Ectodermal cell (in vitro differentiated cells): Measurements from ENCODE around the gene UBR7. TPM values are rescaled to one million over a fixed set of nuclear protein-coding genes. Genes with fewer than 3 reads are reported as not detected.
"Not testable (repeated sequence)": the region's sequence is repeated elsewhere in the genome, so short reads cannot be mapped to it uniquely, and the experiment has no call there.

ENCODE experiments used
- H3K27ac ChIP-seq: 2 replicates; pipeline ENCODE4 v1.7.0; 2013; ENCODE audit warnings: mild to moderate bottlenecking, low read depth, low read length; ENCODE audit not compliant: insufficient read depth, poor library complexity, severe bottlenecking
- H3K27me3 ChIP-seq: 2 replicates; pipeline ENCODE4 v1.7.0; 2013; ENCODE audit warnings: mild to moderate bottlenecking, low read length; ENCODE audit not compliant: insufficient read depth, control insufficient read depth, poor library complexity, severe bottlenecking
- H3K36me3 ChIP-seq: one replicate; pipeline ENCODE4 v1.7.0; 2013; ENCODE audit warnings: low read length; ENCODE audit not compliant: control insufficient read depth, insufficient read depth
- H3K4me1 ChIP-seq: one replicate; pipeline ENCODE4 v1.7.0; 2013; ENCODE audit warnings: low read length; ENCODE audit not compliant: control insufficient read depth, insufficient read depth
- H3K4me3 ChIP-seq: 2 replicates; pipeline ENCODE4 v1.7.0; 2013; ENCODE audit warnings: low read depth, low read length, control low read depth; ENCODE audit not compliant: insufficient read depth
- H3K9me3 ChIP-seq: 2 replicates; pipeline ENCODE4 v1.7.0; 2013; ENCODE audit warnings: mild to moderate bottlenecking, low read length, moderate library complexity; ENCODE audit not compliant: control insufficient read depth
- WGBS, 2 experiments: methylation state at CpG; one replicate each; pipeline ENCODE4 v1.1.7; 2013; ENCODE audit warnings: missing lambda C conversion rate in 2 of 2; 5-methylcytosine and 5-hydroxymethylcytosine counted together
- polyA plus RNA-seq, 4 experiments: library from polyadenylated mRNA; stranded (reverse); fragments of 50-300 nt; gene quantifications; one replicate each; pipeline ENCODE4 v1.2.3, GENCODE V29; 2013

Gene UBR7
- 44.6 TPM for polyA plus RNA-seq (2013, experiment 1 of 4)
- 47.8 TPM for polyA plus RNA-seq (2013, experiment 2 of 4)
- polyA plus RNA-seq (2013, experiment 3 of 4): 31.7 TPM
- 34.0 TPM for polyA plus RNA-seq (2013, experiment 4 of 4)

DNA sequence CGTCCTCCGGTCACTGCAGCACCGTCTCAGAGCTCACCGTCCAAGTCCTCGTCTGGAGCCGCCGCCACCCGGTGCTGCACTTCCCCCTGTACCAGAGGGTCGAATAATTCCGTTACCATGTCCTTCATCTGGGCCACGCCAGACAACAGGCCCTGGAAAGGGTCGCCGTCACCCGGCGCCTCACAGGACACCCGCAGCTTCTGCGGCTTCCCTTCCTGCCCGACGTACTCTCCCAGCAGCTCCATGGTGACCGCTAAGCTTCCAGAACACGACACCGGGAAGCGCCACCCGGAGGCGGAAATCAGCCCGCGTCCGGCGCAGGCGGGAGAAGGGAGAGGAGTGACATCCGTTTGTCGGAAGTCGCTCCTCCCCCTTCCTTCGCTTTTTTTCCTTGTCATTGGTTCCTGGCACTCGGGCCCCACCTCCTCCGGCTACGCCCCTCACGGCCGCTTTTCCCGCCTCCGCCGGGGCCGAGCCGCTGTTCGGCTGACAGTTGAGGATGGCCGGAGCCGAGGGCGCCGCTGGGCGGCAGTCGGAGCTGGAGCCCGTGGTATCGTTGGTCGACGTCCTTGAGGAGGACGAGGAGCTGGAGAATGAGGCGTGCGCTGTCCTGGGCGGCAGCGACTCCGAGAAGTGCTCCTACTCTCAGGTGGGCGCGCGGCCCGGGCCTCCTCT is at the start of gene UBR7, which contains the start of gene GON7:
TSS of gene UBR7 (plus strand) at position 464 of the 675 bp plus-strand sequence. CDS start at position 500, 36 bp downstream.
TSS of gene GON7 (minus strand) at position 273 of the 675 bp plus-strand sequence. CDS start at position 245, 28 bp downstream.
- Histone ChIP-seq H3K36me3 (peaks cover under 1% of the 10 kb centered on the region), H3K4me1 (peaks cover 15% of the 10 kb centered on the region)
- WGBS, 2 experiments: 0 to 1% methylated on average over 65 of the region's 65 CpGs

DNA sequence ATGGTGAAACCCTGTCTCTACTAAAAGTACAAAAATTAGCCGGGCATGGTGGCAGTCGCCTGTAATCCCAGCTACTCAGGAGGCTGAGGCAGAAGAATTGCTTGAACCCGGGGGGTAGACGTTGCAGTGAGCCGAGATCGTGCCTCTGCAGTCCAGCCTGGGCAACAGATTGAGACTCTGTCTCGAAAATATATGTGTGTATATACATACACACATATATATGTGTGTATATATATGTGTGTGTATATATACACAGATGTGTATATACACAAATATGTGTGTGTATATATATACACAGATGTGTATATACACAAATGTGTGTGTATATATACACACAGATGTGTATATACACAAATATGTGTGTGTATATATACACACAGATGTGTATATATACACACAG is 48.7 kb upstream of the UBR7 start:
- 94 to 97% methylated on average over 6 of the region's 7 CpGs for WGBS, 2 experiments
- H3K36me3 ChIP-seq, H3K9me3 ChIP-seq, H3K4me3 ChIP-seq, H3K27me3 ChIP-seq, H3K4me1 ChIP-seq, H3K27ac ChIP-seq: not testable (repeated sequence)

More for the DNA sequence above, at the start of gene UBR7, which contains the start of gene GON7:
- Histone ChIP-seq H3K4me3 (peak within 1 kb of the TSS; percentile 86), H3K27me3 (no peaks in the 10 kb centered on the region), H3K27ac (peak within 1 kb of the TSS; percentile 92), H3K9me3 (no peaks in the 10 kb centered on the region)

DNA sequence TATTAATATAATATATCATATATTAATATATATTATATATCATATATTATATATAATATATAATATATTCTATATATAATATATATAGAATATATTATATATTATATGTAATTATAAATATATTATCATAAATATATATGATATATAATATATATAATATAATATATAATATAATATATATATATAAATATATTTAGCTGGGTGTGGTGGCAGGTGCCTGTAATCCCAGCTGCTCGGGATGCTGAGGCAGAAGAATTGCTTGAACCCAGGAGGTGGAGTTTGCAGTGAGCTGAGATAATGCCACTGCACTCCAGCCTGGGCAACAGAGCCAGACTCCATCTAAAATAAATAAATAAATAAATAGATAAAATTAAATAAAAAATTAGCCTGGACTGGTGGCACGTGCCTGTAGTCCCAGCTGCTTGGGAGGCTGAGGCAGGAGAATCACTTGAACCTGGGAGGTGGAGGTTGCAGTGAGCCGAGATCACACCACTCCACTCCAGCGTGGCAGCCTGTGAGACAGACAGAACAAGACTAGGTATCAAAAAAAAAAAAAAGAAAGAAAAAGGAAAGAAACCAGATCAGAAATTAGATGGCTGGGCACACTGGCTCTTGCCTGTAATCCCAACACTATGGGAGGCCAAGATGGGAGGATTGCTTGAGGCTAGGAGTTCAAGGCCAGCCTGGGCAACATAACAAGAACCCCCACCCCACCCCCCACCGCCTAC is 47.3 kb upstream of the UBR7 start:
- not testable (repeated sequence) for H3K27ac ChIP-seq, H3K36me3 ChIP-seq, H3K4me3 ChIP-seq, H3K27me3 ChIP-seq, H3K9me3 ChIP-seq, H3K4me1 ChIP-seq
- 77 to 92% methylated on average over 4 of the region's 5 CpGs for WGBS, 2 experiments

DNA sequence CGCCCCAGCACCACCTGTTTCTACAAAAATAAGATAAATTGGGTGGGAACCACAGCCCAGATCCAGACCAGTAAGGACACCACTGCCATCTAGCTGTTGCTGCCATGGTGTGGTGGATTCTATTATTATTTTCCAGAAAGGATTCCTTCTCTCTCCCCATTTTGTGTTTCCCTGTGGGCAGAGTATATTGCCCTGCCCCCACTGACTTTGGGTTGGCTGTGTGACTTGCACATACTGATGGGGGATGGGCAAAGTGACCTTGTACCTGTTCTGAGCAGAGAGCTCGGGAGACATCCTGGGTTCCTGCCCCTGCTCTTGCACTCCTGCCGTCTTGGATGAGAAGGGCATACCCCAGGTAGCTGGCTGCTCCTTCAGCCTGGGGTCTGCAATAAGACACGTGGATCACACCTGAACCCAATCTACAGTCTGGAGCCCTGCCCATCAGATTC is 46.7 kb upstream of the UBR7 start:
- no peak overlapping the region for H3K27ac ChIP-seq
- H3K4me1 ChIP-seq: no peaks in the 10 kb centered on the region
- 63 to 64% methylated on average over 3 of the region's 4 CpGs for WGBS, 2 experiments
- H3K27me3 ChIP-seq: no peaks in the 10 kb centered on the region
- H3K9me3 ChIP-seq: no peaks in the 10 kb centered on the region
- H3K36me3 ChIP-seq: no peaks in the 10 kb centered on the region
- H3K4me3 ChIP-seq: no peak overlapping the region

GRCh38 chr14:93161411-93161940 is 45.6 kb upstream of the UBR7 start:
- Histone ChIP-seq H3K36me3 (no peaks in the 10 kb centered on the region), H3K4me3 (no peak overlapping the region), H3K27ac (no peak overlapping the region), H3K4me1 (no peaks in the 10 kb centered on the region), H3K9me3 (no peaks in the 10 kb centered on the region), H3K27me3 (no peaks in the 10 kb centered on the region)
- WGBS, 2 experiments: 91% methylated on average over 4 of the region's 4 CpGs

DNA sequence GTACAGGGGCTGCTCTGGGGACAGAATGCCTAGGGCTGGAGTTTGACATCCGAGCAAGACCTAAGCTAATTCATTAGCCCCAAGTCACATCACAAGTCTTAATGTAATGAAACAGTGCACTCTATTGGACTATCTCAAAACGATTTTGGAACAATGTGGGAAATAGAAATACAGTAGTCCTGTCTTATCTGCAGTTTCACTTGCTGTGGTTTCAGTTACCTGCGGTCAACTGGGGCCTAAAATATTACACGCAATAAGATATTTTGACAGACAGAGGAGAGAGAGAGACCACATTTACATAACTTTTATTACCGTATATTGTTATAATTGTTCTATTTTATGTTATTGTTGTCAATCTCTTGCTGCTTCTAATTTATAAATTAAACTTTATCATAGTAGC is 43.5 kb upstream of the UBR7 start:
- Histone ChIP-seq H3K9me3 (no peaks in the 10 kb centered on the region), H3K27me3 (no peaks in the 10 kb centered on the region), H3K27ac (no peak overlapping the region), H3K4me3 (no peak overlapping the region), H3K36me3 (no peaks in the 10 kb centered on the region), H3K4me1 (no peaks in the 10 kb centered on the region)
- 64 to 72% methylated on average over 4 to 5 of the region's 5 CpGs for WGBS, 2 experiments

- WGBS, 2 experiments: 85 to 89% methylated on average over 24 of the region's 26 CpGs
- not testable (repeated sequence) for H3K36me3 ChIP-seq, H3K27ac ChIP-seq
These were observed 41.5 kb upstream of the UBR7 start for GRCh38 chr14:93165271-93166265.

DNA sequence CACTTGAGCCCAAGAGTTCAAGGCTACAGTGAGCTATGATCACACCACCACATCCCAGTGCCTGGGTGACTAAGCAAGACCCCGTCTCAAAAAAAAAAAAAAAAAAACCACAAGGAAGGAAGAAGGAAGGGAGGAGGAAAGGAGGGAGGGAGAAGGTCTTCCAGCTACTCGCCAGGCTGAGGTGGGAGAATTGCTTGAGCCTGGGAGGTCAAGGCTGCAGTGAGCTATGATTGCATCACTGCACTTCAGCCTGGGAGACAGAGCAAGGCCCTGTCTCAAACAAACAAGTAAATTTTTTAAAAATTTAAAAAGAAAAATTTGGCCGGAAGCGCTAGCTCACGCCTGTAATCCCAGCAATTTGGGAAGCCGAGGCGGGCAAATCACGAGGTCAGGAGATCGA is 38.4 kb upstream of the UBR7 start:
- H3K4me3 ChIP-seq, H3K9me3 ChIP-seq, H3K27ac ChIP-seq, H3K27me3 ChIP-seq, H3K4me1 ChIP-seq, H3K36me3 ChIP-seq: not testable (repeated sequence)
- 95 to 96% methylated on average over 8 of the region's 9 CpGs for WGBS, 2 experiments

More at GRCh38 chr14:93165271-93166265, 41.5 kb upstream of the UBR7 start:
- H3K9me3 ChIP-seq, H3K4me1 ChIP-seq, H3K27me3 ChIP-seq, H3K4me3 ChIP-seq: not testable (repeated sequence)

GRCh38 chr14:93169619-93170018 is 37.4 kb upstream of the UBR7 start:
- not testable (repeated sequence) for H3K36me3 ChIP-seq, H3K4me1 ChIP-seq, H3K27ac ChIP-seq, H3K4me3 ChIP-seq, H3K27me3 ChIP-seq, H3K9me3 ChIP-seq
- WGBS, 2 experiments: 89 to 92% methylated on average over 6 of the region's 6 CpGs
